ENCODE data around the gene FGF11. TPM values are rescaled to one million over a fixed set of nuclear protein-coding genes. Genes with fewer than 3 reads are reported as not detected.

Gene FGF11
- total RNA-seq, result 0.43 and 2.0 TPM in 2 replicates

GRCh38 chr17:7439462-7440112, at the start of gene FGF11:
FGF11 (plus strand) TSS chr17:7439512; CDS start chr17:7439621, 109 bp downstream.

GRCh38 chr17:7394452-7395191, 44.7 kb upstream of the FGF11 start, which contains the start of gene PLSCR3:
PLSCR3 (minus strand) TSS chr17:7394525; CDS start chr17:7394110, 415 bp downstream.

DNA sequence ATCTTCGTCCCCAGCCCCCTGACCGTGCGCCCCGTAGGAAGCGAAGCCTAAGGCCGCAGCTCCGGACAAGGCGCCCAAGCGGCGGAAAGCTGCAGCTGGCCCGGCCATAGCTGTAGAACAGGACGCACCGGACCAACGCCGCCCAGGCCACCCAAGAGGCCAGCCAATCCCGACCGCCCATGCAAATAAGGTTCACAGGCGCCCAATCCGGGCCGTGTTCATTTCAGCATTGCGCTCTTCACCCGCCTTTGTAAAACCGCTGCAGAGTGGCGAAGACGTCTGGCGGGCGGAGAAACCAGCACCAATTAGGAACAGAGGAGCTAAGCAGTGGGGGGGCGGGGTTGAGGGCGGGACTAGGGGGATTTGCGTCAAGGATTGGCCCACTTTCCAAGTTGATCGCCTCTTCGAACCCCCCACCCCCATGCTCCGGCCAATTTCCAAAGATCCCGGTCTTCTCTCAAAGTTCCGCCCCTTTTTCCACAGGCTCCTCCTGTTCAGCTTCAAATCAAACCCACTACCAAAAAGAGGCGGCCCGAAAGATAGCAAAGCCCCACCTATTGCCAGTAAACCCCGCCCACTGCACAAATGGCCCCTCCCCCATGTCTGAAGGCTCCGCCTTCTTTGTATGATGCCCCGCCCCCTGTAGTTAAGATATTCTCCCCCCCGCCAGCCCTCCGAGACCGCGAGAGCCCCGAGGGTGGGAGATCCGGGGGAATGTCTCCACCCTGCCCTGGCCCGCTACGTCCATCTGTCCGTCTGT, 35.2 kb upstream of the FGF11 start, which contains the start of gene TMEM256:
Gene TMEM256 (minus strand): TSS at position 121 of the 760 bp plus-strand sequence. CDS start 13 bp downstream, at position 108.

DNA sequence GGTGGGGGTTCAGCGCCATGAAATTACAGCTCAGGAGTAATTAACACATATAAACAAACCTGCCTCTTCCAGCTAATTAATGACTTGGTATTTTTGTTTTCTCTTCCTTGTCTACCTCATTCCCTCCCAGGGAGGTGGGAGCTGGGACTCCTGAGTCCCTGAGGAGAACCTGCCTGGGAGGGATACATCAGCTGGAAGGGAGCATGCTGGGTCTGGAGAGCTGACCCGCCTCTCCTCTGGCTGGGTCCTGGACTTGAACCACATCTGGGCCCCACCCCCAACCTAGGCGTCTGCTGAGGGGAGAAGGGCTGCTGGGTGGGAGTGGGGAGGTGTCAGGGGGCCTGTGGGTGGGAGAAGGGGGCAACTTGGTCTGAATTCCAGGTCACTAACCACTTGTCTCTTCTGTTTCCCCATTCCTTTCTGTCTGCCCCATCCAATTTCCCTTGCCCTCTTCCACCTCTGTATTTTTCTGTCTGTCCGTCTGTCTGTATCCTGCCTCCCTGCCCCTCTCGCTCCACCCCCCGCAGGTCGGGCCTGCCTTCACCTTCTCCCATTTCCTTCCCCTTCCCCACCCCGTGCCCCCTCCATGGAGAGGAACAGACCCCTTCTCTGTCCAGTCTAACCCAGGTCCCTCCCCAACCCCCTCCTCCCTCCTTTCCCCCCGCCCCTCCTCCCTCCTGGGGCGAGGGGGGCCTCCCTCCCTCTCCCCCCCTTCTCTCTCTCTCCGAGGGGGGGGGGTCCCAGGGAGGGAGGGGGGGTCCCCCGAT, 31.6 kb upstream of the FGF11 start, which contains the start of gene NLGN2:
Gene NLGN2 (plus strand): TSS at position 361 of the 767 bp plus-strand sequence. CDS start 411 bp downstream, outside the sequence.

GRCh38 chr17:7419819-7420610, 19.3 kb upstream of the FGF11 start, which contains the start of gene SPEM1:
SPEM1 (plus strand) TSS chr17:7420324; CDS start chr17:7420385, 61 bp downstream.

DNA sequence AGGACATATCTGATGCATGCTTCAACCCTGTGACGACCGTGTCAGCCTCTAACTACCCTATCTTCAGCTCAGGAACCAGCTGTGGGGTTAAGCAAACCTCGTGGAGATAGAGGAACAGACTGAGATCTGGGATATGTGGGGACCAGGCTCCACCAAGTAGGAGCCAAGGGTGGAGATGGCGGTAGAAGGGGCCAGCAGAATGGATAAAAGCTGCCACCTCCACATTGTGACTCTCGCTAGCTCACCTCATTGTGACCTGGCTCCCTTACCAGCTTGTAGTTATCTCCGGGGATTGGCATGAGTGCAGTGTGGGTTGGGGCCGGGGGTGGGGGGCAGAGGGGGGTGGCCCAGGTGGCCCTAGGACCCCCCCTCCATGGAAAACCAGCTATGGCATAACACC, 14.0 kb upstream of the FGF11 start, which contains the start of gene SPEM2:
Gene SPEM2 (plus strand): TSS at position 301 of the 400 bp plus-strand sequence. CDS start 73 bp downstream, at position 374.

GRCh38 chr17:7428557-7428956, 10.8 kb upstream of the FGF11 start, which contains the start of gene SPEM3:
SPEM3 (plus strand) TSS chr17:7428857; CDS start chr17:7428903, 46 bp downstream.

GRCh38 chr17:7444682-7445618, 5.6 kb downstream of the FGF11 start, which contains the start of gene CHRNB1:
CHRNB1 (plus strand) TSS chr17:7445061; CDS start chr17:7445128, 67 bp downstream.

DNA sequence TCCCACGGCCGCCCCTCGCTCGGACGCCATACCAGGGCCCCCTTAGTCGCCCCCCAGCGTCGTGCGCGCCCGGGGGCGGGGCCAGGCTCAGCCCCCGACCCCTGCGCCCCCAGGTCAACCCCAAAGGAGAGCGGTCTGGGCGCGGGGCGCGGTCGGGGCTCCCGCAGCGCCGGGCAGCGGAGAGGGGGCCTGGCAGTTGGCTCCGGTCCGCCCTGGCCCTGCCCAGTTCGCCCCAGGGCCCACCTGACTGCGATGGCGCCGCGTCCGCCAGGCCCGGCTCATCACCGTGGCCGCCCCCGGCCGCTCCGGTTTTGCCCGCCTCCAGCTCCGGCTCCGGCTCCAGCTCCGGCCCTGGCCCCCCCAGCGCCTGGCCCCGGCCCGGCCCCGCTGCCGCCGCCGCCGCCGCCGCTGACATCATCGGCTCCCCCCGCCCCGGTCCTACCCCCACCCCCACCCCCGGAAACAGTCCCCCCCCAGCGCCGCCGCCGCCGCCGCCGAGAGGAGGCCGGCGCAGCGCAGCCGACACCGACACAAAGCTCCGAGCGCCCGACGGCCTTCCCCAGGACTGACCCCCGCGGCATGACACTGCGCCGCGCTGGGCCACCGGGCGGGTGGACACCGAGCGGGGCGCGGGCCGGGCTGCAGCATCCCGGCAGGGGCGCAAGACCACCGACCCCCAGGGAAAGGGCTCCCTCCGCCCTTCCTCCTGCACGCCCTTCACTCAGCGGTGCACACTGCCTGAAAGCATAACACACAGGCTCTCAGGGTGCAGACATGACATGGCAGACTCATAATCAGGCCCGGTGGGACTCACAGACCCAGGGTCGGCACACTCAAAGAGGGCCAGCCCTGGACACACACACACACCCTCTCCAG, 40.1 kb downstream of the FGF11 start, which contains the start of gene ZBTB4:
Gene ZBTB4 (minus strand): TSS at position 419 of the 876 bp plus-strand sequence. CDS start 12,830 bp downstream, outside the sequence.

DNA sequence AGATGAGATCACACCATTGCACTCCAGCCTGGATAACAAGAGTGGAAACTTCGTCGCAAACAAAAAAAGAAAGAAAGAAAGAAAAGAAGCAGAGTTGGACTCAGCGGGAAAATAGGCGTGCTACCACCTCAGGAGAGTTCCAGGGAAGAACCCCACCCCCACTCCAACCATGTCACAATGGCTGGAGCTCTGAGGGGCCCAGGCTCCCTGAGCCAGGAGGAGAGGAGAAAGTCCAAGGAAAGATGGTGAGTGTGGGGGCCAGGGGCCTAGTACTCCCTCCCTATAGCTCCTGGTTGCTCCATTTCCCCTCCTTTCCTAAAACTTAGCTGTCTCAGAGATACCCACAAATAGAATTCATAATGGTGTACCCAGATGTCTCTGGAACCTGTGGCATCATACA, 42.0 kb downstream of the FGF11 start, which contains the start of gene SLC35G6:
Gene SLC35G6 (plus strand): TSS at position 172 of the 400 bp plus-strand sequence. CDS start 71 bp downstream, at position 243.

GRCh38 chr17:7484067-7484918, 45.0 kb downstream of the FGF11 start, which contains the start of gene POLR2A:
POLR2A (plus strand) TSS chr17:7484366.

Other genes with a start within 250 kb of the FGF11 start
- gene DLG4, start 219.7 kb upstream of the FGF11 start, total RNA-seq, result 8.5 and 13.6 TPM in 2 replicates
- 194 and 234 TPM in 2 replicates for gene ACADVL, start 219.6 kb upstream of the FGF11 start, total RNA-seq
- gene DVL2, start 205.0 kb upstream of the FGF11 start, total RNA-seq, result 61.8 and 63.7 TPM in 2 replicates
- 37.1 and 52.7 TPM in 2 replicates for gene PHF23, start 200.1 kb upstream of the FGF11 start, total RNA-seq
- gene GABARAP, start 197.1 kb upstream of the FGF11 start, total RNA-seq, result 916 and 1,059 TPM in 2 replicates
- gene CTDNEP1, start 187.8 kb upstream of the FGF11 start, total RNA-seq, result 56.2 and 97.6 TPM in 2 replicates
- gene ELP5, start 187.3 kb upstream of the FGF11 start, total RNA-seq, result 24.4 and 27.7 TPM in 2 replicates
- gene CLDN7, start 177.0 kb upstream of the FGF11 start, total RNA-seq, result 0.17 and 1.3 TPM in 2 replicates
- gene SLC2A4, start 157.8 kb upstream of the FGF11 start, total RNA-seq, result 0.23 TPM in 1 of 2 replicates, not detected in the other
- gene YBX2, start 144.9 kb upstream of the FGF11 start, total RNA-seq, result 0.60 TPM in 1 of 2 replicates, not detected in the other
- gene EIF5A, start 131.9 kb upstream of the FGF11 start, total RNA-seq, result 327 and 351 TPM in 2 replicates
- 65.2 and 92.2 TPM in 2 replicates for gene GPS2, start 124.2 kb upstream of the FGF11 start, total RNA-seq
- gene NEURL4, start 110.2 kb upstream of the FGF11 start, total RNA-seq, result 8.9 and 13.0 TPM in 2 replicates
- gene ACAP1, start 103.0 kb upstream of the FGF11 start, total RNA-seq, result 0.34 TPM in 1 of 2 replicates, not detected in the other
- gene KCTD11, start 87.3 kb upstream of the FGF11 start, total RNA-seq, result 17.2 and 24.3 TPM in 2 replicates
- gene TMEM95, start 84.4 kb upstream of the FGF11 start, total RNA-seq, result not detected in 2 replicates
- 0.09 and 0.47 TPM in 2 replicates for gene TNK1, start 58.4 kb upstream of the FGF11 start, total RNA-seq
- 45.7 and 72.9 TPM in 2 replicates for gene PLSCR3, start 45.0 kb upstream of the FGF11 start, total RNA-seq
- gene TMEM256, start 35.4 kb upstream of the FGF11 start, total RNA-seq, result 83.2 and 132 TPM in 2 replicates
- gene NLGN2, start 31.7 kb upstream of the FGF11 start, total RNA-seq, result 13.5 and 18.6 TPM in 2 replicates
- gene SPEM1, start 19.2 kb upstream of the FGF11 start, total RNA-seq, result not detected in 2 replicates
- not detected in 2 replicates for gene SPEM2, start 13.9 kb upstream of the FGF11 start, total RNA-seq
- gene SPEM3, start 10.7 kb upstream of the FGF11 start, total RNA-seq, result not detected in 2 replicates
- 1.3 and 2.4 TPM in 2 replicates for gene TMEM102, start 4.1 kb upstream of the FGF11 start, total RNA-seq
- gene CHRNB1, start 5.5 kb downstream of the FGF11 start, total RNA-seq, result 3.7 and 6.7 TPM in 2 replicates
- gene ZBTB4, start 40.1 kb downstream of the FGF11 start, total RNA-seq, result 25.4 and 29.3 TPM in 2 replicates
- gene SLC35G6, start 41.9 kb downstream of the FGF11 start, total RNA-seq, result not detected in 2 replicates
- 35.5 and 50.7 TPM in 2 replicates for gene POLR2A, start 44.9 kb downstream of the FGF11 start, total RNA-seq
- gene TNFSF12, start 109.5 kb downstream of the FGF11 start, total RNA-seq, result 14.1 and 17.4 TPM in 2 replicates
- gene TNFSF13, start 119.2 kb downstream of the FGF11 start, total RNA-seq, result 2.1 and 3.6 TPM in 2 replicates
- gene SENP3, start 122.4 kb downstream of the FGF11 start, total RNA-seq, result 45.6 and 47.5 TPM in 2 replicates
- gene CD68, start 140.1 kb downstream of the FGF11 start, total RNA-seq, result 13.4 and 22.7 TPM in 2 replicates
- 115 and 144 TPM in 2 replicates for gene MPDU1, start 144.3 kb downstream of the FGF11 start, total RNA-seq
- gene SOX15, start 150.6 kb downstream of the FGF11 start, total RNA-seq, result 0.12 and 0.85 TPM in 2 replicates
- gene FXR2, start 175.4 kb downstream of the FGF11 start, total RNA-seq, result 17.7 and 41.3 TPM in 2 replicates
- 58.8 and 85.5 TPM in 2 replicates for gene SAT2, start 188.3 kb downstream of the FGF11 start, total RNA-seq
- gene SHBG, start 190.6 kb downstream of the FGF11 start, total RNA-seq, result 0.12 and 4.1 TPM in 2 replicates
- 0.93 TPM in 1 of 2 replicates, not detected in the other for gene ATP1B2, start 211.4 kb downstream of the FGF11 start, total RNA-seq
- gene TP53, start 248.0 kb downstream of the FGF11 start, total RNA-seq, result 44.9 and 63.2 TPM in 2 replicates
- gene WRAP53, start 249.0 kb downstream of the FGF11 start, total RNA-seq, result 3.3 and 6.8 TPM in 2 replicates

Data from pericardium fibroblast (primary cell).